ENCODE data around the gene EIF3C.
"Not testable (repeated sequence)": the region's sequence is repeated elsewhere in the genome, so short reads cannot be mapped to it uniquely, and the experiment has no call there.

Gene EIF3C

DNA sequence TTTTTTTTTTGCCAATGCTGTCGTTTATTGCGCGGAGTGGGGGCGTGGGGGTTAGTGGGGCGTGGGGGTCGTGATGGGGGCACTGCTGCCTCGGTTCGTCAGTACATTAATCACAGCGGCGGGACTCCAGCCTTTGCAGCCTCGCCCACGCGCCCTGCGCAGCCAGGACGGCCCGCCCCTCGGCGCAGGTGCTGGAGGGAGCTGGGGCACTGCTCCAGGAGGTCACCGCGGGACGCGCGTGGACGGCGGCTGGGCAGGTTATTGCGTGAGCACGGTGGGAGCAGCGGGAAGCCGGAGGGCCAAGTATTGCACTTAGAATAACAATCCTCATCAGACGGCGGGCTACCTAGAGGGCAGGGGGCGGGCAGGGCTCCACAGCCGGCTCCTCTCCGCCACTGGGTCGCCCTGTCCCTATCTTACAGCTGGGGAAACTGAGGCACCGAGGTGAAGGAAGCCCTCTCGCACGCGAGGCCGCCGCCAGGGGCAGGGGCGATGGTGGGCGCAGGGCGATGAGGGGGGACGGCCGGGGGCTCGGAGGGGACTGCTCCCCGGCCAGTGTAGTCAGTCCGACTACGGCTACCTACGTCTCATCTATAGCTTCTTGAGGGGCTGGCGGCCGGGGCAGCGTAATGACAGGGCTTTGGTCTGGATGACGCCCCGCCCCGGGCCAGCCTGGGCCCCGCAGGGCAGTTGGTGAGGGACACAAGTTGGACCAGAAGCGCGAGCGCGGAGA, 35.5 kb downstream of the EIF3C start:
- not testable (repeated sequence) for DNase-seq (ENCODE audit: low read depth in 2 of 2)

DNA sequence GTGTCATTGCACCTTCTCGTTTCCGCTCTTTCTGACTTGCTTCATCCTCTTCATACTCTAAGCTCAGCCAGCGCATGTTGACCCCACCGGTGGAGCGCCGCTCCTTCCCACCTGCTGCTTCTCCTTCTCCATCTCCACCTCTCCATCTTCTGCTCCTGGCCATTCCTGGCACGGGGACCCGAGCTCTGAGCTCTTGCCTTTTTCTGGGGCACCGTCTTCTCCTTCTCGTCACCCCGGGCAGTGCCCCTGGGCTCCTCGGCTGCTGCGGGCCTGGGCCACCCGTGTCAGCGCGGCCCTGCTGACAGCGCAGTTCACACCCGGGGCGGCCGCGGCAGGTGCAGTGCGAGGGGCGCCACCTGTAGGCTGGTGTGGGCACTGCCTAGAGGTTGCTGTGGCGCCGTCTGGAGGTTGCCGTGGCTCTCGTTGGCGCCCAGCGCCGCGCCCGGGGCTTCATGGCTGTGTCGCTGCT, 38.8 kb downstream of the EIF3C start:
- DNase-seq (ENCODE audit: low read depth in 2 of 2) = peak in 1 of 2 donors; percentile 32

DNA sequence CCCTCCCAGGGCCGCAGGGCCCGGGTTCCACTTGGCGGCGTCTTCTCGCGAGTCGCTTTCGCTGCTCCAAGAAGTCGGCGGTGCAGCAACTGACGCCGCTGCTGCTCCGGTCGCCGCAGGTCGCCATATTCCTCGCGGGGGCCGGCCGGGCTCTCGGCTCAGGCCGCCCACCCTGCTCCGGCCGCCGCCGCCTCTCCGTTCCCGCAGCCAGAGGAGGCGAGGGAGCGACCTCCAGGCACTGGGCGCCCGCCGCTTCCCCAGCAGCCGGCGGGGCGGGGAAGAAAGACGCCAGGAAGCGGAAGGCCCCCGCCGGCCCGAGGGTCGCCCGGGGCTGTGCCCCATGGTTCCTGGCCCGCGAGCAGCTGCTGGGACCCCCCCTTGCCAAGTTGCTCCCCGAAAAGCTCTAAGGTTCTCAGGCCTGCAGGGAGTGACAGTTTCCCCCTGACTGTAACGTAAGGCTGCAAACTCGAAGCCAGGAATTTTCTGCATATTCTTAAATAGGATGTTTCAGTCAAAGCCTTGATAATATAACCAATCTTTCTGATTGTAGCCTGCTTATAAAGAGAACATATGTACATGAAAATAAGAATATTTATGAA, 39.3 kb downstream of the EIF3C start:
- not testable (repeated sequence) for DNase-seq (ENCODE audit: low read depth in 2 of 2)

DNA sequence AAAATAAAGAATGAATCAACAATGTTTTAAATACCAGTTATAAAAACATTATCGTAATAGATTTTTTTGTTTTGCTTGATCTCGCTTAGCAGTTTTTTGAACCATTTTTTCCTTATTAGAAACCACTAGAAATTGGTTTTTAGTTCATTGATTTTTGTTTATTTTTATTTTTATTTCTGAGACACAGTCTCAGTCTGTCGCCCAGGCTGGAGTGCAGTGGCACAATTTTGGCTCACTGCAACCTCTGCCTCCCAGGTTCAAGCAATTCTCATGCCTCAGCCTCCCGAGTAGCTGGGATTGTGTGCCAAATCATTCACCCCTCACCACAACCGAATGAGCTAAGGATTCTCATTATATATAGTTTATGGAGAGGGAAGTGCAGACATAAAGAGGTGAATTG, 40.2 kb downstream of the EIF3C start, which contains the start of gene NPIPB9:
NPIPB9 (plus strand) TSS at position 301 of the 400 bp plus-strand sequence.
- DNase-seq (ENCODE audit: low read depth in 2 of 2) = not testable (repeated sequence)

DNA sequence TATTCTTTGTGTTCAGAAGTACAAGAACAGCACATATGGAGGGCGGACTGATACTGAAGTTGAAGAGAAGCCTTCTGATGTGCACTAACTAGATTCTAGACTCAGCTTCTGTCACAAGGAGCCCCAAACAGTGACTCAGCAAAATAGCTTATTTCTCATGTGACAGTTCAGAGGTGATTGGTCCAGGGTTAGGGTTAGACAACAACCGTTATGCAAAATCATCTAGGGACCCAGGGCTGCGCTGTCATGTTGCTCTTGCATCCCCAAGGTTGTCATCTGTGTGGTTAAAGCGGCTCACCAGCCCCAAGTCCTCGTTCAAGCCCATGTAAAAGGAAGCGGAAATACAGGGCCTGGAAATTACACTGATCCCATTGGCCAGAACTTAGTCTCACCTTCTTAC, 70.4 kb downstream of the EIF3C start:
- DNase-seq (ENCODE audit: low read depth in 2 of 2) = not testable (repeated sequence)

DNA sequence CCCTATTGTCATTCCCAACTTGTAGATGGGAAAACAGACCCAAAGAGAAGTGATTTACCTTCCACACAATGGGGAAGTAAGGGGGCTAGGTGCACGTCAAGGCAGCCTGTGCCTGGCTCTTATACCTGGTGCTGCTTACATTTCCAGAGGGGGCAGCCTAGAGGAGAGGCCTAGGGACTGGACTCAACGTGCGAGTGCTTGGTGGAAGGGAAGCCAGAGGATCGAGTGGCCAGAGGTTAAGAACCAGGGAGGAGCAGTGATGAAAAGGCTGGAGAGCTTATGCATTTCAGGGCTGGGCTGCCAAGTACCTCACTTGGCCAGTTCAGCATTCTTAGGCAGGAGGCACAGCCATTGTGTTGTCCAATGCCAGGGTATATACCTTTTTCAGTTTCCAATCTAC, 71.1 kb downstream of the EIF3C start:
- DNase-seq (ENCODE audit: low read depth in 2 of 2) = not testable (repeated sequence)
